ENCODE results near the gene KBTBD13.
"Not testable (repeated sequence)": the region's sequence is repeated elsewhere in the genome, so short reads cannot be mapped to it uniquely, and the experiment has no call there.

Gene KBTBD13

DNA sequence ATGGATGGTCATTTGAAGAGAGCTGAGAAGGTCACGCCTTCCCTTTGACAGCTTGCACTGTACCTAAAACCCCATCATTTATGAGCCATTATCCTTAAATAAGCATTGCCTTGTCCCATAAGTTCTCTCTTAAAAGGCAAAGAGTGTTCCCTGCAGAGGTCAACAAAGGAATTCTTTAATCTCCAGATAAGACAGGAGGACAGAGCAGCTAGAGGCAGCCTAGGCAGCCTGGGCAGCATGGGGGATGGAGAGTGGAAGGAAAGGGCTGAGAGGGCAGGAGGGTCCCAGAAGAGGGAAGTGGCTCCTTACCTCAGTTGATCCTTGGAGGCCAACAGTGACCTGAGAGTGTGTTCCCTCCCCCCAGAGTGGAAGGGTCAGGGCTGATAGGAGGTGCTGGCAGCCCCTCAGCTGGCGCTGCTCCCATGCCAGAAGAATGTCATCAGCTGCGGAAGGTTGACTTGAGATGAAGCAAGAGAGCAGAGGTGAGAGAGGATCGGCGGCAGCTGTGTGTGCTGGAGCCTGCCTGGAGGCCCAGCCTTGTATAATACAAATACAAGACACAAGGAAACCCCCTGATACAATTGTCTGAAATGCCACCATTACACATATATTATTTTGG, 12.8 kb downstream of the KBTBD13 start:
- no peak for DNase-seq

DNA sequence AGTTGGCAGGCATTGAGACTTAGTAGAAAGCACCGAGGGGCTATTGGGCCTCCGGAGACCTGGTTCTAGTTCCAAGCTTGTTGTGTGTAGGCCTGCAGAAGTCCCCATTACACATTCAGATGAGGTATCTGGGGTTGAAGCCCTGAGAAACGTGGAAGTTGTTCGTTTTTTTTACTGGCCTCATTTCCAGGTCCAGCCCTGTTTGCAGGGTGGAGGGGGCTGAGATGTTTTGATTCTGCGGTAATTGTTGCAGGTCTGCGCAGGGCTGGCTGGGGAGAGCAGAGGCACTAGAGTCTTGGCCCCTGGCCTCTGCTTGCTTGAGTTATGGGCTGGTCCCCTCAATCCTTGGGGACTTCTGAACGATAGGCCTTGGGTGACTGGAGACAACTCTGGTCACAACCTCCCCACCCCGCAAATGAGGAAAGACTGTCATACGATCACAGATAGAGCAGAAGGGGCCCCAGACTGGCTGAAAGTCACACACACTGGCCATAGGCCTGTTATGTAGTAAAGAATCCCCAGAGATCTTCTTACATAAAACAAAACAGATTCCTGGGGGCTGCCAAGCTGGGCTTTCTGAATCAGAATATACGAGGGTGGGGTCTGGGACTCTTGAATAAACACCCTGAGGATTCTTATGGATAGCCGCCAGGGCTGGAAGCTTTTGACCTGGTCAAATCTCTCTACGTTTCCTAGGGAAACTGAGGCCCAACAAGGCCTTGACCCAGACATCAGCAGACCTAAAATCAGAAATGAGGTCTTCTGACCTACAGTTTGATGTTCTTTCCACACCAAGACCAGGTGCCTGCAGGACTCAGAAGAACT, 15.6 kb downstream of the KBTBD13 start:
- DNase-seq: no peak

DNA sequence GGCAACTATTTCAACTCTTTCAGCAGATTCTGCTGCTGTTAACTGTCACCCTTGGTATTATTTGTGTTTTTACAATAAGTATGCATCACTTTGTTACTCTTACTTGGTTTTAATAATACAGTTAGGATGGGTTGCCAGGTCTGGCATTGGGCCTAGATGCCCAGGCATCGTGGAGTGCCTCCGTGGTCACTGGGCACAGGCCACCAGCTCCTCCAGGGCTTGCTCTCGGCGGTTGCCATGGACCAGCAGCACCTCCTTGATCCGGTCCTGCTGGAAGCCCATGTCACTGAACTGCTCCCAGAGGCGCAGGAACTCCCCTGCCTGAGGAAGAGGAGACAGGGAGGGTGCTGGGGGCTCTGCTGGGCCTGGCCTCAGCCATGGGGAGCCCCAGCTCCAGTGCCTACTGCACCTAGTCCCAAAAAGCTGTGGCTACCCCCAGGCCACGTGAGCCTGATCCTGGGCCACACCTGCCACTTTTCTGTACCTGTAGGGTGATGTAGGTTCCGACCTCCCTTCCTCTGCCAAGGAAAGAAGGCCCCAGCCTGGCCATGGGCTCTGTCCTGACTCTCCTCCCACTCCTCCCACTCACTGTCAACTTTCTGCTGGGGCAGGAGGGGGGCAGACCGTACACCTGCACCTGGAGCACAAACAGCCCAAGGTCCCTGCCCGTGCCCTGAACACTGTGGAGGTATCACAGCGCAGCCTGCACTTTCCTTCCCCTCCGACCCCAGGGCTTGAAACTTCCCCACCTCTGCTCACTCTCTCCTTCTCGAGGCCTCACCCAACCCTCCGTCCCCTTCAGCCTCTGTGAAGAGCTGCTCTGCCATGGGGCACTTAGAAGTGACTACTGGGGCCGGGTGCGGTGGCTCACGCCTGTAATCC, 16.6 kb downstream of the KBTBD13 start:
- DNase-seq: no peak

DNA sequence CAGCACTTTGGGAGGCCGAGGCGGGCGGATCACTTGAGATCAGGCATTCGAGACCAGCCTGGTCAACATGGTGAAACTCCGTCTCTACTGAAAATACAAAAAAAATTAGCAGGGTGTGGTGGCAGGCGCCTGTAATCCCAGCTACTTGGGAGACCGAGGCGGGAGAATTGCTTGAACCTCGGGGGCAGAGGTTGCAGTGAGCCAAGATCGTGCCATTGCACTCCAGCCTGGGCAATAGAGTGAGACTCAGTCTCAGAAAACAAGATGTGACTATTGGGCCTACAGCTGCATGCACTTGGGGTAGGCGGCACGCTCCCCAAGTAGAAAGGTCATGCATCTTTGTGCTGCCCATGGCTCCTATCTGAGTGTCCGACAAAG, 17.2 kb downstream of the KBTBD13 start:
- DNase-seq: not testable (repeated sequence)

DNA sequence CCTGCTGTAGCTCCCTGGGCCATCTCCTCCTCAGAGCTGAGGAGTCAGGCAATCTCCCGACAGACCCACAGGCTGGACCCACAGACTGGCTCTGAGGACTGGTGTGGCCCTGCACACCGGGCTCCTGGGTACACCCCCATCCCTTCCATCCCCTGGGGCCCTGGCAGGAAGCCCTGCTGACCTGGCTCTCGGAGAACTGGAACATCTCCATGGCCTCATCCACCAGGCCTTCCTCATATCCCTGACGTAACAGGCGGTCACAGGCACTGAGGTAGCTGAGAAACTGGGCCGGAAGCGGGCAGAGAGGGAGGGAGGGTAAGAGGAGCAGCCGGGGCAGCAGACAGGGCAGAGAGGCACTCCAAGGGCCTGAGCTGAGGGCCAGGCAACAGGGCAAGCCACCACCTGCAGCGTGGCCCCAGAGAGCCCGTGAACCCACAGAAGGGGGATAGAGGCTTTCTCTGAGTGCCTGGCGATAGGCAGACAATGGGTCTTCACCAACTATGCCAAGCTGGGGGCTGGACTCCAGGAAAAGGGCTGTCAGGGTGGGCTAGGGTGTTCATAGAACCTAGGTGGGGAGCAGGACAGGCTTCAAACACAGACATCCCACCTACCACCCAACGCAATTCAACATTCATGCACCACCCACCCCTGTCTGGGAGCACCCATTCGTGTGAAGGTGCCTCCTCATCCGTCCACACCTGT, 17.9 kb downstream of the KBTBD13 start:
- no peak for DNase-seq

DNA sequence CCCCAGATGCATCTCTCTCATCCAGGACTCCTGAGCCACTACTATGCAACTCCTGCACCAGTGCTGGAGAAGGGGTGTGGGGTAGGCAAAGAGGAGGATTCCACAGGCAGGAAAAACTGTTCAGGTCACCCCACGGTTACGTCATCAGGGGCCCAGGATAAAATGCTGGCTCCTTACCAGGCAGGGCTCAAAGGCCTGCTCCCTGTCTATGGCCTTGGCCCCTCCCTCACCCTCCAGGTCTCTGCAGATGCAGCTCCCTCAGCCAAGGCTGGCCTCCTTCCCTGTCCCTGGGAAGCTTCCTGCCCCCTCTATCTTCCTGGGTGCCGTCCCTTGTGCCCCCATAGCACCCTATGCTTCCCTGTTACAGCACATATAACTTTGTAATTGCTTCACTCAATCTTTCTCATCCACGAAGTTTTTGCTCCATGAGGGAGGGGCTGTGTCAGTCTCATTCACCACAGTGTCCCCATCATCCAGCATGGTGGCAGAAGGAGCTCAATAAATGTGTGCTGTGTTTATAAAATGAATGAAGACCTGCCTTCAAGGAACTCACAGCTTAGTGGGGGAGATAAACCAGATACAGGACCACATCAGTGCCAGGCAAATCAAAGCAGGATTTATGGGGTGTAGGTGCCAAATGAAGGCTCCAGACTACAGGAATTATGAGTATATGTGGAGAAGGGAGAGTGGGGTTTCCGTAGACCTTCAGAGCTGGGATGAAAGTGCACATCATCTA, 18.6 kb downstream of the KBTBD13 start:
- no peak for DNase-seq

DNA sequence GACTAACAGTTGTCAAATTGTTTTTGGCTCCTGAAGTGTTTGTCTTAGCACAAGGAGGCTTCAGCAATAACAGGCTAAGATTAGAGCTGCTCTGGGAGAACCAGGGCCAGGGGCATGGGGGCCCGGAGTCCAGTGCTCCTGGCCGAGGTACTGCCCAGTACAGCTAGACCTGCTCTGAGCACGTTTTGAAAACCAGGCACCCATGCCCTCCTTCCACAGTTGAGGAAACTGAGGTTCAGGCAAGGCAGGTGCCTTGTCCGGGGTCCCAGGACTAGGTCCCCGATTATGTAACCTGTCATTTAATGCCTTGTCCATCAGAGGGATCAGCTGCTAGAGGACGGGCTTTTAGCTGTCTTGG, 19.2 kb downstream of the KBTBD13 start:
- DNase-seq: no peak

DNA sequence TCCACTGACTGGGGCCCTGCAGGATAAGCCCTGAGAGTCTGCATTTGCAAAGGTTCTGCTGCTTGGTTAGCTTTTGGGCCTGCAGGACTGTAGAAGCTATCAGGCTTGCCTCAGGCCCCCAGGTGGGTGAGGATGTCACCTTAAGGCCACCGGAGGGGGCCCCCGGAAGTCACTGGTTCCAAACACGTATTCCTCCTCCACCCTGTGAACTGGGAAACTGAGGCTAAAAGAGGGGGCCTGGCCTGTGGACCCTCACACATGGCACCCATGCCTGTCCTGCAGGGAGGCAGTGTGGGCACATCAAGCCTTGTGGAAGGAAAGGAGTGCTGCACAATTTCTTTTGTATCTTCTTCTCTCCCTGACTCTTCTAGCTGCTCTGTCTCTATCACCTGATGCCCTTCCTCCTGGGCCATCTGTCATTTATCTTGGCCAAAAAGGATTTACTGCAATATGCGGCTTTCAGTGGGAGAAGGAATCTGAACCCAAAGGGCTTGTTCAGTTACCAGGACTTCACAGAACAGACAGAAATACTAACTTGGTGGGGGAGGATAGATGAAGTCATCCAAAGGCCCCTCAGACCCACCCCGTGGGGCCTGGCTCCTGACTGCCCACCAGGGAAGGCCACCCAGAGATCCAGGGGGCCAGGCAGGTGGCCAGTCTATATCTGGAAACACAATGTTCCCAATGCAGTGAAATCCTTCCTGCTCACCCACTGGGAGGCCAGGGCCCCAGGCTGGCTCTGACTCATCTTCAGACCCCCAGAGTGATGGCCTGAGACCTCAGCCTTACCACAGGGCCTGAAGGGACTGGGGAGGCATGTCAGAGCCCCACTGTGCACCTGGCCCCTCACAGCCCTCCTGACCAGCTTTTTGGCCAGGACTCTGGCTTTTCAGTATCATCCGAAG, 20.2 kb downstream of the KBTBD13 start:
- no peak for DNase-seq

DNA sequence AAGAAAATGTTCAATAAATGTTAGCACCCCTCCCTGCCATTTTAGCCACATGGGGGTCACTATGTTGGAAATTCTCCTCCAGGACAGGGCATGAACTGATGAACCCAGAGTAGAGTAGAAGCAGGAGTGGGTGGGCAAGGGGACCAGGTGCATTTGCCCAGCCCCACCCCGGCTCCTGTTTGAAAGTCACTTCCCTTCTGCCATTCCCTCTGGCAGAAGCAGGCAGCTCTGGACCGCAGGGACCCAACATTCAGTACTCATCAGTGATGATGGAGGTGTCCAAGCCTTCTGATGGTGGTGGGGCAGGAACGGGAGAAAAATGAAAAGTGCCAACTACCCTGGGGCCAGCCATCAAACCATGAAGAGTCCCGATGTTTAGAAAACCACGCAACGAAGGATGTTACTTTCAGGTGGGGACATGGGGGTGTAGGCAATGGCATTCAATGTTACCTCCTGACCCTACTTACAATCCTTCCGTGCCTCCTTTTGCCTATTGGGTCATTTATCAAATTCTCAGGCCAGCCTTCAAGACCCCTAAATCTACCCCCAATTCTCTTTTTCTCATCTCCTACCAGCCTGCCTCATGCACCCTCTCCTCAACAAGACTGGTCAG, 21.2 kb downstream of the KBTBD13 start:
- DNase-seq: no peak

DNA sequence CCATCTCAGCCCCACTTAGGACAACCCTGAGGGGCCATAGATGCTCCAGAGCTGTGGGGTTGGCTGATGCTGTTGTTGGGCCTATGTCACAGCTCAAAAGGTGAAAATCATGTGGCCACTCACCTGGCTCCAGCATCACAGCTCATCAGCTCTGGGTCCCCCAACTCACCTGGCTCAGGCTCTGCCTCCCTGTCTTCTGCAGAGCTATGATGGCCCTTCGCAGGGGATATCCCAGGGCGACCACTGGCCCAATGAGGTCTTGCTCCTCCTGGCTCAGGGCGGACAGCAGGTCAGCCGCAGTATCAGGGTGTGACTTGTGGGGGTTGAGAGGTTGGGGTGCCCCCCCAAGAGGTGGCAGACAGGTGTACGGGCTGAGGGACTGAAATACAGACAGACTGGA, 22.8 kb downstream of the KBTBD13 start:
- DNase-seq: no peak

DNA sequence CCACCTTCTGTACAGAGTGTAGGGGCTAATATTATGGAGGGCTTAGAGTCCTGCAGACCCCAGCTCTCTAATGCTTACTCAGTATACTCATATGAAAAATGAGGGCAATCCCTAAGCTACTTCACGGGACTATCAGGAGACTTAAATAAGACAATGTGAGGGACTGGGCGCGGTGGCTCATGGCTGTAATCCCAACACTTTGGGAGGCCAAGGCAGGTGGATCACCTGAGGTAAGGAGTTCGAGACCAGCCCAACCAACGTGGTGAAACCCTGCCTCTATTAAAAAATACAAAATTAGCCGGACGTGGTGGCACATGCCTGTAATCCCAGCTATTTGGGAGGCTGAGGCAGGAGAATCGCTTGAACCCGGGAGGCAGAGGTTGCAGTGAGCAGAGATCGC, 23.3 kb downstream of the KBTBD13 start:
- DNase-seq: not testable (repeated sequence)

DNA sequence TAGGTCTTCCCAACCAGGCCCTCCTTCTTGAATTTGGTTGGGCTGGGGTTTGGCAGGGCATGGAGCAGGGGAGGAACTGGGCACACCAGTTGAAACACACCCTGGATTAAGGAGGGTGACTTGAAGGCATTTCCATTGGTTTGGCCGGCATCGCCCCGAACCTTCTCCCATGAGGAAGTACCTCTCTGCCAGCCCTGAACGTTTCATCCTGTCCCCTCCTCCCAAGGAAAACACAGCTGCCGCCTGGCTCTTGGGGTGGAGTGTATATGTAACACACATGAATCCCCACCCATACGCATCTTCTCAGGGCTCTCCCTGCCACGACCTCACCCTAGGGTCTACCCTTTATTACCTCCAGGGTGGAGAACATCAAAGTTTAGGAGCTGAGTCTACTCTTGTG, 23.9 kb downstream of the KBTBD13 start:
- no peak for DNase-seq

DNA sequence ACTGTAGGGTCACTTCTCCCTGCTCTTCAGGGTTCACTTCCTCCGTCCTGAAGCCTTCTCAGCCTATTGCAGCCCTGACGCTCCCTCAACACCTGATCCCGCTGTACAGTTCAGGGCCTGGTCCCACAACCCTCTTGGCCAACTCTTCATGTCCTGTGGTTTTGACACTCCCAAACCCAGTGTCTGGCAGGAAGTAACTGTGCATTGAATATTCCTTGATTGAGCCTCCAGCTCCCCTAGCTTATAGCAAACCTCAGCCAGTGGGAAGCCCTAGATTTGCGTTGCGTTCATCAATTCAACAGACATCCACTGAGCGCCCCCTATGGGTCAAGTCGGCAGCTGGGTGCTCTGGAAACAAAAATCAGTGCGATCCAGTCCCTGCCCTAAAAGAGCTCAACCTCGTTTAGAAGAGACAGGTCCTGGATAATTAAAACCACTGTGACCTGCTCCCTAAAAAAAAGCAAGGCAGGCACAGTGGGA, 24.9 kb downstream of the KBTBD13 start:
- DNase-seq: peak; percentile 54

DNA sequence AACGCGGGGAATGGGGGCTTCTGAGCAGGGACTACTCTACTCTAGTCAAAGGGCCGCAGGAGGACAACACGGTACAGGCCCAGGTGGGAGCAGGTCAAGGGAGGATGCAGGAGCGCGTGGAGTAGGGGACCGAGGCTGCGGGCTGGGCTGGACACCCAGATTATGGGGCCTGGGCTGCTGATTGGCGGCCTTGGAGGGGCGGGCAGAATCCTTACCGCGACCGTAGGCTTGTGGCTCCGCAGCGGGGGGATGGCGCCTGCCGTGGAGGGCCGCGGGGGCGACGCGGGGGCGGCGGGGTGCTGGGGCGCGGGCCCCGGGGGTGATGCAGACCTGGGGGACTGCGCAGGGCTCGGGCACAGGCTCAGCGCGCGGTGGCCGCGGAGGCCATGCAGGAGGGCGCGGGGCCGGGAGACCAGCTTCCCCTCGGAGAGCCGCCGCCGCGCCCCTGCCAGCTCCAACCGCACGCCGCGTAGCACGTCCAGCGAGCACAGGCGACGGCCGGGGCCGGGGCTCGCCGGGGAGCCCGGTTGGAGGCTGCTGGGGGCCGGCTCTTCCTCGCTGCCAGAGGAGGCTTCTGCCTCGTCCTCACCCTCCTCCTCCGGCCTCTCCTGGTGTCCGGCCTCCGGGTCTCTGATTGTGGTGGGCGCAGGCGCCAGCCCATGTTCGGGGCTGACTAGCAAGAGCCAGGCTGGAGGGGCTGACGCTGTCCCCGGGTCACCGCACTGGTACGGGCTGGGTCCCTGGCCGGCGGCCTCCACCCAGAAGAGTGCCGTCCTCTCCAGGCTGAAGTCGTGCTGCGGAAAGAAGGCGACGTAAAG, 25.6 kb downstream of the KBTBD13 start:
- no peak for DNase-seq

DNA sequence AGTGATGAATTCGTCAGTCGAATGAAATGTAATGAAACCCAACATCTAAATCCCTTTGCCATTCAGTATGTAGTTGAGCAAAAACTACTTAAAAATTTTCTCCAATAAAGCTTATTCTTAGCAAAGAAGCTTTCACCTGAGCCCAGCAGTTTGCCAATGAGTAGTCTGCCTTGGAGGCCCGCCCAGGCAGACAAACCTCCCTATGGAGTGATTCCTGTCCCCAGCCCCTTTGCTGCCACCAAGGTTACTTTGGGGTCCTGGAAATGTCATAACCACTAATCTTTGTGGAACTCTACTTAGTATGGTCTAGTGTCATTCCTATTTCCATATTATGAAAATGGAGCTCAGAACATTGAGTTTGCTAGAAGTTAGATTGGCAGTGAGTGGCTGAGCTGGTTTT, 26.4 kb downstream of the KBTBD13 start:
- DNase-seq: no peak

DNA sequence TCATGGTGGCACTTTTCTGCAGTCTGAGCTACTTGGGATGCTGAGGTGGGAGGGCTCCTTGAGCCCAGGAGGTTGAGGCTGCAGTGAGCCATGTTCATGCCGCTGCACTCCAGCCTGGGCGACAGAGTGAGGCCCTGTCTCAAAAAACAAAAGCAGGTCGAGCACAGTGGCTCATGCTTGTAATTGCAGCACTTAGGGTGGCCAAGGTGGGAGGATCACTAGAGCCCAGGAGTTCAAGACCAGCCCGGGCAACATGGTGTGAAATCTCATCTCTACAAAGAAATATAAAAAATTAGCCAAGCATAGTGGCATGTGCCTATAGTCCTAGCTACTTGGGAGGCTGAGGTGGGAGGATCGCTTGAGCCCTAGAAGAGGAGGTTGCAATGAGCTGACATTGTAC, 28.5 kb downstream of the KBTBD13 start:
- DNase-seq: no peak

DNA sequence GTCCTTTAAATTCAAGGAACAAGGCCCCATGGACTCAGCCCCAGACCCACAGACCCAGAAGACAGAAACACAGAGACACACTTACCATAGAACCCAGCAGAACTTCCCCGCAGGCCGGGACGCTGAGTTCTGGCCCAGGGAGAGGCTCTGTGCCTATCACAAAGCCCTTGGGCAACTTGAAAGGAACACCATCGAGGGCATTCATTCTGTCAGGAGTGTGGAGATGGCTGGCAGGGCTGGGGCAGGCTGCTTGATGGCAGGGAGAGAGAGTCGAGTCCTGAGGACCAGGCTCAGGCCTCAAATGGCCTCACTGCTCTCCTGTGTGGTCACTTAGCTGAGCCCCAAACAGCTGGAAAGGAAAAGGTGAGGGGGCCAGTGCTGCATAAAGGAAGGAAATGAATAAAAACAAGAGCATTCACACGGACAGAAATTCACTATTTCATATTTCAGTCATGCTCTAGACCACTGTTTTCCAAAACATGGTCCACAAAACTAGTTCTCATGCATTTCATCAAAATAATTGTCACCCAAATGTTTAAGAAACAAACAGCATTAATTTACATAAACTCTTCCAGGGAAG, 29.6 kb downstream of the KBTBD13 start:
- DNase-seq: no peak

DNA sequence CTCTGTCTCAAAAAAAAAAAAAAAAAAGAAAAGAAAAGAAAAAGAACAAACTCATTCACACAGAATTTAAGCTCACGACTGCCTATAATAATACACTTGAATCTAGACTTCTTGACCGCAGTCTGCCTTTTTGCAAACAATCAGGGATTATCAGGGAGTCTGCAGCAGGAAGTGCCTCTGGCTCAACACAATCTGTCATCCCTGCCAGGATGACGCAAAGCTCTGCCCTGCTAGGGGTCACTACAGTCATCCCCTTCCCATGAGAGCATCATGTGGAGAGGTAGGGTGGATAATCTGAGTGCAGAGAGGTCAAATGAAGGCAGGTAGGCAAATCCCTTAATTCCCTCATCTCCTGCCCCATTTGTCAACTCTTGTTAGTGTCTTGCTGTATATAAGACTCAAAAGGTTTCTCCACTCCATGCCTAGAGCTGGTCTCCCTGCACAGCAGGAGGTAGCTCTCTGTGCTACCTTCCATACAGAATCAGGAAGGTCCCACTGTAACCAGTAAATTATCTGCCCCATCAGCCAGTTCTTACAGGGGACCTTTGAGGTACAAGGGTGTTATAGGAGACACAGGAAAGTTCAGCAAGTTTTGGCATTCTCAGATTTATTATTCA, 34.2 kb downstream of the KBTBD13 start:
- DNase-seq: no peak

DNA sequence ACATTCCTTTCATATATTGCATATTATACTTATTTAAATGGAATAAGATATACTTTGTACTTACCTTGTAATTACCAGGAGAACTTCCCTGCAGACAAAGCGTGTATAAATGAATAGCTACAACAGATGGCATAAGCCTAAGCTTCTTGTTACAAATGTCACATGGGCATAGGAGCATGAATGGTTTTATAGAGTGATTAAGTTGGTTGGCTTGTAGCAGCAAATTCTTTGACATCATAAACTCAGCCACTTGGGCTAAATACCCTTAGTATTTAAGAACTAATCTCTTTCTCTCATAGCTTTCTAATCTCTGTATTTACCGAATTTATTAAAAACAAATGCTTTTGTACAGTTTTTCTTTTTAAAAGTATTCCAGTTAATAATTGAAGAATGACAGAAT, 38.5 kb downstream of the KBTBD13 start, which contains the start of gene UBAP1L:
Gene UBAP1L (minus strand): TSS at position 115 of the 400 bp plus-strand sequence. CDS start 8,985 bp downstream, outside the sequence.
- DNase-seq: no peak

Measured in CD4-positive, alpha-beta T cell treated with Interleukin-17A for 1 hour (primary cell).